ENCODE data around the gene PIGB.

The PIGB gene

DNA sequence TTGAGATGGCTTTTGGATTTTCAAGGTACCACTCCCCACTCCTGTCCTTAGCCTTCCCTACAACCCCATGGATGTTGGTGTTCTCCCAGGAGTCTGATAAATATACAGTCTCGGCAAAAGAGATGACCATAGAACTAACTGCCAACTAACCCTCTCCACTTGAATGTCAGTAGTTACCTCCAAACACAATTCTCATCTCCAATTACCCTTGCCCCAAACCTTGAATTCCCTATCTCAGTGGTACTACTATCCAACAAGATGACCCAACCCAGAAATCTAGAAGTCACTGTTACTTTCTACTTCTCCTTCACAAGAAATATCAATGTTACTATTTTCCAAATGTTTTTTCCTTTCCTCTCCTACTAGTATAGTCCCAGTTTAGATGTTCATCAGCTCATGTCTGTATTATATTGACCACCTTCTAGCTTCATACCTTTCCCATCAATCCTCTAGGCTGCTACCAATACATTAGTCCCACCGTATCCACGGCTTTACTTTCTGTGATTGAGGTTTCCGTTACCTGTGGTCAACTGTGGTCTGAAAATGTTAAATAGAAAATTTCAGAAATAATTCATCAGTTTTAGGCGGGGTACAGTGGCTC lies 38.1 kb downstream of the PIGB start:
- H3K9me3 ChIP-seq (ENCODE audit: low read depth, low read length): no peaks in the 10 kb centered on the region
- no peak overlapping the region for H3K27ac ChIP-seq
- H3K36me3 ChIP-seq (ENCODE audit: insufficient read depth, low read length): no peaks in the 10 kb centered on the region
- no peak for TF ChIP-seq EZH2 (IDR thresholded peaks at IDR 0.05)
- TF ChIP-seq POLR2AphosphoS5 (IDR thresholded peaks at IDR 0.05; ENCODE audit: borderline replicate concordance, low read depth, low read length): no peak
- no peak for TF ChIP-seq FOXP2 (optimal IDR thresholded peaks at IDR 0.05; ENCODE audit: control extremely low read depth, extremely low read length, insufficient read depth)
- no peak overlapping the region for H3K4me3 ChIP-seq
- no peak for DNase-seq (ENCODE audit: low read depth, low spot score)
- no peak overlapping the region for H3K9ac ChIP-seq (ENCODE audit: insufficient read length)

DNA sequence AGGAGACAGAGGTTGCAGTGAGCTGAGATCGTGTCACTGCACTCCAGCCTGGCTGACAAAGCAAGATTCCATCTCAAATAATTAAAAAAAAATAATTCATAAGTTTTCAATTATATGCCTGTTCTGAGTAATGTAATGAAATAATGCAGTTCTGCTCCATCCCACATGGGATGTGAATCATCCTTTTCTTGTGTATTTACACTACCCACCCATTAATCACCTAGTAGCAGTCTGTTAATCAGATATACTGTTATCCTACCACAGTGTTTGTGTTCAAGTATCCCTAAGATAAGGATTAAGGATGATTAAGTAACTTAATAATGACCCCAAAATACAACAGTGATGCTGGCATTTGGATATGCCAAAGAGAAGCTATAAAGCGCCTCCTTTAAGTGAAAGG lies 38.8 kb downstream of the PIGB start:
- no peak for TF ChIP-seq FOXP2 (optimal IDR thresholded peaks at IDR 0.05; ENCODE audit: control extremely low read depth, extremely low read length, insufficient read depth)
- no peak for TF ChIP-seq POLR2AphosphoS5 (IDR thresholded peaks at IDR 0.05; ENCODE audit: borderline replicate concordance, low read depth, low read length)
- TF ChIP-seq EZH2 (IDR thresholded peaks at IDR 0.05): no peak
- Histone ChIP-seq H3K4me3 (no peak overlapping the region), H3K9me3 (ENCODE audit: low read depth, low read length) (no peaks in the 10 kb centered on the region), H3K36me3 (ENCODE audit: insufficient read depth, low read length) (no peaks in the 10 kb centered on the region), H3K27ac (no peak overlapping the region), H3K9ac (ENCODE audit: insufficient read length) (no peak overlapping the region)
- DNase-seq (ENCODE audit: low read depth, low spot score): no peak

DNA sequence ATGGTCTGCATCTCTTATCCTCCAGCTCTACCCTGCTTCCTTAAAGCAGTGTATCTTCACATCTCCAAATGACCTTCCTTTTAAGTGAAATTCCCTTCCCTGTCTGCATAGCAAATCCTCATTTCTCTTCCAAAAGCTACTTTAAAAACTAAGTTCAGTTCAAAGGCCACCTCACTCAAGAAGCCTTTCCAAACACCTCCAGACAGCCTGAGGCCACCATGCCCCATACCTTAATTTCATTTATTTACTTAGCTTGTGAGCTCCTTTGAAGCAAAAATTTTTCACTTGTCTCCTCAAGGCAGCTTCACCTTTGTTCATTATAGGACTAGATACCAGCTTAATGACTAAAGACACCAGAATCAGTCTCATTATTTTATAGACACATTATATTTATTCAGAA lies 39.4 kb downstream of the PIGB start:
- no peak for DNase-seq (ENCODE audit: low read depth, low spot score)
- Histone ChIP-seq H3K27ac (no peak overlapping the region), H3K9ac (ENCODE audit: insufficient read length) (no peak overlapping the region), H3K4me3 (no peak overlapping the region), H3K36me3 (ENCODE audit: insufficient read depth, low read length) (no peaks in the 10 kb centered on the region), H3K9me3 (ENCODE audit: low read depth, low read length) (no peaks in the 10 kb centered on the region)
- no peak for TF ChIP-seq FOXP2 (optimal IDR thresholded peaks at IDR 0.05; ENCODE audit: control extremely low read depth, extremely low read length, insufficient read depth)
- no peak for TF ChIP-seq EZH2 (IDR thresholded peaks at IDR 0.05)
- TF ChIP-seq POLR2AphosphoS5 (IDR thresholded peaks at IDR 0.05; ENCODE audit: borderline replicate concordance, low read depth, low read length): no peak

DNA sequence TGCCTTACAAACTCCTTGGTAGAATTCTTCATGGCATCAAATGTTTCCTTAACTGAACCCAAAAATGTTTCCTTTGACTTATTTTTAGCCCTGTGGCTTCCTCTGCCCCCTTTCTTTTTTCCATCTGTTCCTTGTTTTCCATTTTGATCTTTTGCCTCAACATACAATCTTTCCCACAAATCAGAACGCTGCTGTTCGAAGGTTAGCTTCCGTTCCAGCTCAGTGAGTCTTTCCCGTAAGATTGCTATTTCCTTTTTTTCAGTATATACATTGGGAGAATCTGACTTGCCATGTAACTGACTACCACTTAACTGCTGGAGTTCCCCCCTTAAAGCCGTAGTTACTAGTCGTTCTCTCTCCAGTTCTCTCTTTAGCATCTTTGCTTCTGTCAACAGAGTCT lies 41.2 kb downstream of the PIGB start:
- Histone ChIP-seq H3K27ac (no peak overlapping the region), H3K9me3 (ENCODE audit: low read depth, low read length) (no peaks in the 10 kb centered on the region), H3K36me3 (ENCODE audit: insufficient read depth, low read length) (no peaks in the 10 kb centered on the region), H3K4me3 (no peak overlapping the region), H3K9ac (ENCODE audit: insufficient read length) (no peak overlapping the region)
- no peak for DNase-seq (ENCODE audit: low read depth, low spot score)
- TF ChIP-seq EZH2 (IDR thresholded peaks at IDR 0.05) (no peak), FOXP2 (optimal IDR thresholded peaks at IDR 0.05; ENCODE audit: control extremely low read depth, extremely low read length, insufficient read depth) (no peak), POLR2AphosphoS5 (IDR thresholded peaks at IDR 0.05; ENCODE audit: borderline replicate concordance, low read depth, low read length) (no peak)

DNA sequence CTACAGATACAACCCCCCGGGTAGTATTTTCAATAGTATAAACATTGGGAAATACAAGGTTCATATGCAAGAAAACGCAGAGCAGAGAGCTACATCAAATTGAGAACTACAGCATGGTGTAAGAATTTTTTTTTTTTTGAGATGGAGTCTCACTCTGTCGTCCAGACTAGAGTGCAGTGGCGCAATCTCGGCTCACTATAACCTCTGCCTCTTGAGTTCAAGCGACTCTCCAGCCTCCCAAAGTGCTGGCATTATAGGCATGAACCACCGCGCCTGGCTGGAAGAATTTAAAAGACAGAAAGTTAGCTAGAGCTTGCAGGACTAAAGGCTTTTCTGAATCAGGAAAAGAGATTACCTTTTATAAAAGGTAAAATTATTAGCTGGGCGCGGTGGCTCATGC lies 42.0 kb downstream of the PIGB start:
- no peaks in the 10 kb centered on the region for H3K9me3 ChIP-seq (ENCODE audit: low read depth, low read length)

DNA sequence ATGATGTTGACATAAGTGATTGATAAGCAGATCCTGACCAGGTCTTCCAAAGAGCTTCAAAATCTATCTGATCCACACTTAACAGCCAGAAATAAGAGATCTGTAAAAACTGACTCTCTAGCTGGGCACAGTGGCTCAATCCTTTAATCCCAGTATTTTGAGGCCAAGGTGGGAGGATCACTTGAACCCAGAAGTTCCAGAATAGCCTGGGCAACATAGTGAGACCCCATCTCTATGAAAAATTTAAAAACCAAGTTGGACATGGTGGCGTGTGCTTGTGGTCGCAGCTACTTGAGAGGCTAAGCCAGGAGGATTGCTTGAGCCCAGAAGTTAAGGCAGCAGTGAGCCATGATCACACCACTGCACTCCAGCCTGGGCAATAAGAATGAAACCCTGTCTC lies 43.6 kb downstream of the PIGB start:
- H3K9me3 ChIP-seq (ENCODE audit: low read depth, low read length): no peaks in the 10 kb centered on the region
- TF ChIP-seq FOXP2 (optimal IDR thresholded peaks at IDR 0.05; ENCODE audit: control extremely low read depth, extremely low read length, insufficient read depth): no peak
- TF ChIP-seq EZH2 (IDR thresholded peaks at IDR 0.05): no peak
- DNase-seq (ENCODE audit: low read depth, low spot score): no peak
- H3K27ac ChIP-seq: no peak overlapping the region
- no peaks in the 10 kb centered on the region for H3K36me3 ChIP-seq (ENCODE audit: insufficient read depth, low read length)
- H3K9ac ChIP-seq (ENCODE audit: insufficient read length): no peak overlapping the region
- no peak overlapping the region for H3K4me3 ChIP-seq

More for the DNA sequence above, 42.0 kb downstream of the PIGB start:
- Histone ChIP-seq H3K4me3 (no peak overlapping the region), H3K27ac (no peak overlapping the region), H3K9ac (ENCODE audit: insufficient read length) (no peak overlapping the region), H3K36me3 (ENCODE audit: insufficient read depth, low read length) (no peaks in the 10 kb centered on the region)
- TF ChIP-seq POLR2AphosphoS5 (IDR thresholded peaks at IDR 0.05; ENCODE audit: borderline replicate concordance, low read depth, low read length): no peak
- no peak for TF ChIP-seq FOXP2 (optimal IDR thresholded peaks at IDR 0.05; ENCODE audit: control extremely low read depth, extremely low read length, insufficient read depth)
- TF ChIP-seq EZH2 (IDR thresholded peaks at IDR 0.05): no peak
- DNase-seq (ENCODE audit: low read depth, low spot score): no peak

DNA sequence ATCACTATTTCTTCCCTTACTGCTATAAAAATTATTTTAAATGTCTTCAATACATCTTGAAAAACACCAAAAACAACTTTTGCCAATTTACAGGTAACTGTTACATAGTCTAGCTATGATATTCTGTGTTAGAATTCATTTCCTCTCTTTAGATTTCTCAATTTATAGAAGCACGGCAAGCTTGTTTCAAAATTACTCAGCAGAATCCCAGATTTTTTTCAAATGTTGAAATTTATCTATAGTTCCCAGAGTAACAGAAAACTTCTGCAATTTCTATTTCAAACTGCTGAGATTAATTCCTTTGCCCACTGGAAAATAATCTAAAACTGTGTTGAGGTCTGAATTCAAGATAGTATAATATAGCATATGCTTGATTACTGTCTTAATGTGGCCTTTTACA lies 48.0 kb downstream of the PIGB start:
- H3K9ac ChIP-seq (ENCODE audit: insufficient read length): no peak overlapping the region
- no peak overlapping the region for H3K27ac ChIP-seq
- no peak overlapping the region for H3K4me3 ChIP-seq
- TF ChIP-seq POLR2AphosphoS5 (IDR thresholded peaks at IDR 0.05; ENCODE audit: borderline replicate concordance, low read depth, low read length): no peak
- no peak for TF ChIP-seq EZH2 (IDR thresholded peaks at IDR 0.05)
- TF ChIP-seq FOXP2 (optimal IDR thresholded peaks at IDR 0.05; ENCODE audit: control extremely low read depth, extremely low read length, insufficient read depth): no peak
- no peaks in the 10 kb centered on the region for H3K9me3 ChIP-seq (ENCODE audit: low read depth, low read length)
- H3K36me3 ChIP-seq (ENCODE audit: insufficient read depth, low read length): no peaks in the 10 kb centered on the region
- no peak for DNase-seq (ENCODE audit: low read depth, low spot score)

DNA sequence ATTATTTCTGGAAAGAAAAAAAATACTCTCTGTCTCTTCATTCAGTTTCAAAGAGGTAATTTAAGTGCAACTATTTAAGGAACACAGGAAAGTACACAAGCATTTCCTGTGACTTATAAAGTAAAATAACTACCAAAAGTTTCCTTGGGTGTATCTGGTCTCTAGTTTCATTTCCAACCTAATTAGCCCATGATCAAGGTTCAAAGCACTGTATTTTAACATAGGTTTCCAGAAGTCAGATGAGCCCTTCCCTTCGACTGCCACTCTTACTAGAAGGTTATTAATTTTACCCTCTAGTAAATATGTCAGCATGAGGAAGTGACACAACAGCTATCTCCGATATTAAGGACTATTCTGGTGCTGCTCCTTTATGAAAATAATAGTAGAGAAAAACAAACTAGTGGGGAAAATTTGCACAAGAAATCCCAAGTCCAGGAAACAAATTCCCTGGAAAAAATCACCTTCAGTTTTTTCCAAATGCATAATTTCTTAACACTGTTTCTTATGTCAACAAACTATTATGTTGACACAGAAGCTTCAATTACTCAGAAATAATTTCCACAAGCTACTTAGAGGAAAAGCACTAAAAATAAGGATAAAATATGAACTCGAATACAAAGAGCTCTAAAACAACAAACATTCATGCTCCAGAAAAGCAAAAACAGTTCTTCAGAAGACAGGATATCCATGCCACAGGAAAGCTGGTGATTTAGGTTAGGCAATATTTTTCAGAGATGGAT lies 53.8 kb downstream of the PIGB start:
- Histone ChIP-seq H3K27ac (no peak overlapping the region), H3K9me3 (ENCODE audit: low read depth, low read length) (no peaks in the 10 kb centered on the region), H3K4me3 (no peak overlapping the region), H3K9ac (ENCODE audit: insufficient read length) (no peak overlapping the region), H3K36me3 (ENCODE audit: insufficient read depth, low read length) (no peaks in the 10 kb centered on the region)
- TF ChIP-seq EZH2 (IDR thresholded peaks at IDR 0.05) (no peak), FOXP2 (optimal IDR thresholded peaks at IDR 0.05; ENCODE audit: control extremely low read depth, extremely low read length, insufficient read depth) (no peak), POLR2AphosphoS5 (IDR thresholded peaks at IDR 0.05; ENCODE audit: borderline replicate concordance, low read depth, low read length) (no peak)
- DNase-seq (ENCODE audit: low read depth, low spot score): no peak

All from SK-N-MC (cell line).